IPS-11a (cell line): ENCODE measurements around the gene RAD51C.
"Not testable (repeated sequence)": the region's sequence is repeated elsewhere in the genome, so short reads cannot be mapped to it uniquely, and the experiment has no call there.

ENCODE experiments used
- H3K4me3 ChIP-seq: one replicate; pipeline ENCODE4 v1.5.1; 2013; ENCODE audit warnings: low read depth, low read length, control low read depth

Gene RAD51C

GRCh38 chr17:58734040-58734439, 41.6 kb downstream of the RAD51C start:
- H3K4me3 ChIP-seq = no peak overlapping the region

GRCh38 chr17:58734811-58735210, 42.4 kb downstream of the RAD51C start:
- H3K4me3 ChIP-seq = no peak overlapping the region

- no peak overlapping the region for H3K4me3 ChIP-seq
Observed at GRCh38 chr17:58741121-58741625, 48.8 kb downstream of the RAD51C start.

GRCh38 chr17:58747674-58748073, 55.3 kb downstream of the RAD51C start:
- H3K4me3 ChIP-seq = no peak overlapping the region

GRCh38 chr17:58749627-58750026, 57.2 kb downstream of the RAD51C start:
- not testable (repeated sequence) for H3K4me3 ChIP-seq

- H3K4me3 ChIP-seq = no peak overlapping the region
Observed at GRCh38 chr17:58753026-58753425, 60.6 kb downstream of the RAD51C start.

GRCh38 chr17:58755269-58755576, 62.8 kb downstream of the RAD51C start:
- peak overlapping the region; percentile 36 for H3K4me3 ChIP-seq

- peak within 1 kb of the TSS; percentile 63 for H3K4me3 ChIP-seq
Observed at GRCh38 chr17:58755577-58756245, 63.3 kb downstream of the RAD51C start, which contains the start of gene PPM1E. Gene PPM1E, plus strand, starts transcription at chr17:58755854.

GRCh38 chr17:58756246-58757161, 64.1 kb downstream of the RAD51C start:
- peak overlapping the region; percentile 63 for H3K4me3 ChIP-seq

- peak overlapping the region; percentile 63 for H3K4me3 ChIP-seq
Observed at GRCh38 chr17:58757162-58757613, 64.8 kb downstream of the RAD51C start.

- no peak overlapping the region for H3K4me3 ChIP-seq
Observed at GRCh38 chr17:58758890-58759289, 66.5 kb downstream of the RAD51C start.

- H3K4me3 ChIP-seq = no peak overlapping the region
Observed at GRCh38 chr17:58759522-58759921, 67.1 kb downstream of the RAD51C start.

- no peak overlapping the region for H3K4me3 ChIP-seq
Observed at GRCh38 chr17:58760248-58760647, 67.8 kb downstream of the RAD51C start.

- no peak overlapping the region for H3K4me3 ChIP-seq
Observed at GRCh38 chr17:58763263-58763662, 70.9 kb downstream of the RAD51C start.

- H3K4me3 ChIP-seq = no peak overlapping the region
Observed at GRCh38 chr17:58764373-58764772, 72.0 kb downstream of the RAD51C start.

GRCh38 chr17:58778482-58778881, 86.1 kb downstream of the RAD51C start:
- not testable (repeated sequence) for H3K4me3 ChIP-seq

GRCh38 chr17:58779446-58779845, 87.0 kb downstream of the RAD51C start:
- no peak overlapping the region for H3K4me3 ChIP-seq

GRCh38 chr17:58783380-58783779, 91.0 kb downstream of the RAD51C start:
- no peak overlapping the region for H3K4me3 ChIP-seq

- no peak overlapping the region for H3K4me3 ChIP-seq
Observed at GRCh38 chr17:58785097-58785496, 92.7 kb downstream of the RAD51C start.
